Measurements from ENCODE around the gene ZDHHC6. TPM values are rescaled to one million over a fixed set of nuclear protein-coding genes. Genes with fewer than 3 reads are reported as not detected.

Gene ZDHHC6
- total RNA-seq, 4 donors from 2014 or later: 15.1 to 31.1 (median 24.7) TPM

DNA sequence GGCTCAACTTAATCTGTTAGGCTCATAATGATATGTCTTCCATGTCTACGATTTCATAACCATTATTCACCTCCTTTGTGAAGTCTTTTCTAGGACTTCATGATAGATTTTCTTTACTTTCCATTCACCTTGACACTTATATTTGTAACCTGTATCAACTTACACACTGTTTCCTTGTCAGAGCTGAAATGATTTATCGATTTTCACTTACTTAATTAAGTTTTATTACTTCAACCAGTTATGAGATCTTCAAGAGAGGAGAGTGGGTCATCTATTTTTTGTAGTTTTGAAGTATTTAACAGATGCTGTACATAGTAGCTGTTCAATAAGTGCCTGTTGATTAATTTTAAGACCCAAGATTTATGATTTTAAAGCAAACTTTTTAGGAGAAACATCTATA lies 37.7 kb upstream of the ZDHHC6 start:
- no peaks in the 10 kb centered on the region for H3K27me3 ChIP-seq
- no peak overlapping the region for H3K4me3 ChIP-seq
- H3K36me3 ChIP-seq: no peaks in the 10 kb centered on the region
- no peak for DNase-seq
- H3K4me1 ChIP-seq: no peaks in the 10 kb centered on the region
- no peaks in the 10 kb centered on the region for H3K9me3 ChIP-seq
- no peak overlapping the region for H3K27ac ChIP-seq
- WGBS, 2 donors: 77 to 96% methylated on average over 2 of the region's 2 CpGs
- intact Hi-C loops (cut with DNase I): no loop called here
- no peak for TF ChIP-seq POLR2A (IDR thresholded peaks at IDR 0.05)
- TF ChIP-seq, protein P1, sequence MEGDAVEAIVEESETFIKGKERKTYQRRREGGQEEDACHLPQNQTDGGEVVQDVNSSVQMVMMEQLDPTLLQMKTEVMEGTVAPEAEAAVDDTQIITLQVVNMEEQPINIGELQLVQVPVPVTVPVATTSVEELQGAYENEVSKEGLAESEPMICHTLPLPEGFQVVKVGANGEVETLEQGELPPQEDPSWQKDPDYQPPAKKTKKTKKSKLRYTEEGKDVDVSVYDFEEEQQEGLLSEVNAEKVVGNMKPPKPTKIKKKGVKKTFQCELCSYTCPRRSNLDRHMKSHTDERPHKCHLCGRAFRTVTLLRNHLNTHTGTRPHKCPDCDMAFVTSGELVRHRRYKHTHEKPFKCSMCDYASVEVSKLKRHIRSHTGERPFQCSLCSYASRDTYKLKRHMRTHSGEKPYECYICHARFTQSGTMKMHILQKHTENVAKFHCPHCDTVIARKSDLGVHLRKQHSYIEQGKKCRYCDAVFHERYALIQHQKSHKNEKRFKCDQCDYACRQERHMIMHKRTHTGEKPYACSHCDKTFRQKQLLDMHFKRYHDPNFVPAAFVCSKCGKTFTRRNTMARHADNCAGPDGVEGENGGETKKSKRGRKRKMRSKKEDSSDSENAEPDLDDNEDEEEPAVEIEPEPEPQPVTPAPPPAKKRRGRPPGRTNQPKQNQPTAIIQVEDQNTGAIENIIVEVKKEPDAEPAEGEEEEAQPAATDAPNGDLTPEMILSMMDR (IDR thresholded peaks at IDR 0.05): no peak

DNA sequence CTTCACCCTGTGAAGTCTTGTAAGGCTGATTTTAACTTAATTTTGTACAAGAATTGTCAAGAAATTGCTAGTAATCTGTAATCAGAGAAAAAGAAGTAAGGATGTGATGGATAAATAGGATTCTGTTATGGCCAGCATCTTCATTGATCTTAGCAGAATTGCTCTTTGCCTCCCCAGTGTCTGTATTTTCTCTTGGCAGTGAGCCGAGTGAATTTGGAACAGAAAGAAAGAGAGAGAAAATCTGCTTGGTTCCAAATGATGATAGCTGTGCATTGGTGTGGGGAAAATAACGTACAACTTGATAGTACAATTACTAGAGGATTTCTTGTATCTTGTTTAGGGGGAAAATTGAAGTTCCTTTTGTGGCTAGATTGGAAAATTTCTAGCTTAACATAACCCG lies 34.9 kb upstream of the ZDHHC6 start:
- Histone ChIP-seq H3K27me3 (no peaks in the 10 kb centered on the region), H3K4me3 (no peak overlapping the region), H3K9me3 (no peaks in the 10 kb centered on the region), H3K27ac (no peak overlapping the region), H3K36me3 (no peaks in the 10 kb centered on the region), H3K4me1 (no peaks in the 10 kb centered on the region)
- TF ChIP-seq, protein P1 (IDR thresholded peaks at IDR 0.05): no peak
- no peak for TF ChIP-seq POLR2A (IDR thresholded peaks at IDR 0.05)
- 76 to 84% methylated on average over 3 of the region's 3 CpGs for WGBS, 2 donors
- intact Hi-C loops (cut with DNase I): no loop called here
- DNase-seq: no peak

DNA sequence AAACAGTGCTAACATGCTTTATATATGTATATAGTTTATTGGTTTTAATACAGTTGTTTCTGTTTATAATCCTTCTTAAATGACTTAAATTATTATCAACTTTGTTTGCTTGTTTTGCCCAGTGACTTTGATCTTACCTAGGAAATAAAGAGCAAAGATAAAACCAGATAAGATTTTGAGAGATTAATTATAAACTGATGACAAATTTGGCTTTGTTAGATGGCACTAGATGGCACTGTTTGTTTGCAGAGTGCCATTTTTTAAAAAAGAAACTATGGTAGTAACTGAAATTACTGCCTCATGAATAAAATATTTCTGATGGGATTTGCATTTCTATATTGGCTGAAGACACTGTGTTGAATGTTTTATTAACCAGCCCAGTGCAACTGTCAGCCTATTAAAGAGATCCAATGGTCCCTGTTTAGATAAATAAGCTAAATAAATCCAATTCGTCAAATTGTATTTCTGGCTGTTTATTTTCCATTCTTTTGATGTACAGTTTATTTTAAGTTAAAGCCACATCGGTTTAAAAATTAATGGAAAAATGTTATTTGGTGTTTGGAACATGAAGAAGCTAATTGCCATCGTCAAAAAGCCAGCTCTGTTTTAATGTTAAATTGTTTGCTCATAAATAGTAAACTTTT lies 29.0 kb upstream of the ZDHHC6 start:
- Histone ChIP-seq H3K36me3 (peaks cover 0 to 8% (median 0%) of the 10 kb centered on the region in 3 donors), H3K4me1 (no peaks in the 10 kb centered on the region), H3K9me3 (no peaks in the 10 kb centered on the region), H3K27me3 (no peaks in the 10 kb centered on the region), H3K4me3 (no peak overlapping the region), H3K27ac (no peak overlapping the region)
- TF ChIP-seq, protein P1 (IDR thresholded peaks at IDR 0.05): peak in 3 of 6 experiments; percentile 25 to 50 (median 28)
- TF ChIP-seq POLR2A (IDR thresholded peaks at IDR 0.05): no peak
- no peak for DNase-seq
- intact Hi-C loops (cut with DNase I): no loop called here
- WGBS, 2 donors: 59 to 72% methylated on average over 3 of the region's 3 CpGs

DNA sequence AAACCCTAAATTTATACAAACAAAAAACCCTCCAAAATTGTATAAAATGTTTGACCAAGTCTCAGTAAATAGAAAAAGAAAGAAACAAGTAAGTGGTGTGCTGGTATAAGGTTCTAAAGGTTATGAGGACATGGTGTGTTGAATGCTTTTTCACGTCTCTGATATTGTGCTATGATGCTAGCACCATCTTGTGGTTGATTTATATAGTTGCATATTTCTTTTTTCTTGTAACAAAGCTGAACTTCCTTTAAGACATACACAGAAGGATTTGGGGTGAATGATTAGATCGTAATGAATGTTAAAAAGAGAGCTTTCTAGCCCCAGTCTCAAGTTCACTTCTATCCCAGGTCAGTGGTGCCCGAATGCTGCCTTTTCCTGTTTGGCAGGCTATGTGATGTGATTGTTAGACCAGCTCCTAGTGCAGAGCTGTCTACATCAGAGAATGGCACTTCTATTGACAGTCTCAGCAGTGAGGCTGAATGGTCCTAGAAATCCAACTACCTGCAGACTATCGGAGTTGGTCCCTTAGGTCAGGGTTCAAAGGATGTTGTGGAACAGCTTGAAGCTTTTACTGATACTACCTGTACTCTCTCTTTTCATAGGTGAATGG lies 25.3 kb upstream of the ZDHHC6 start:
- no peak for DNase-seq
- TF ChIP-seq POLR2A (IDR thresholded peaks at IDR 0.05): no peak
- TF ChIP-seq, protein P1 (IDR thresholded peaks at IDR 0.05): peak in 5 of 6 experiments; percentile 43 to 67 (median 55)

DNA sequence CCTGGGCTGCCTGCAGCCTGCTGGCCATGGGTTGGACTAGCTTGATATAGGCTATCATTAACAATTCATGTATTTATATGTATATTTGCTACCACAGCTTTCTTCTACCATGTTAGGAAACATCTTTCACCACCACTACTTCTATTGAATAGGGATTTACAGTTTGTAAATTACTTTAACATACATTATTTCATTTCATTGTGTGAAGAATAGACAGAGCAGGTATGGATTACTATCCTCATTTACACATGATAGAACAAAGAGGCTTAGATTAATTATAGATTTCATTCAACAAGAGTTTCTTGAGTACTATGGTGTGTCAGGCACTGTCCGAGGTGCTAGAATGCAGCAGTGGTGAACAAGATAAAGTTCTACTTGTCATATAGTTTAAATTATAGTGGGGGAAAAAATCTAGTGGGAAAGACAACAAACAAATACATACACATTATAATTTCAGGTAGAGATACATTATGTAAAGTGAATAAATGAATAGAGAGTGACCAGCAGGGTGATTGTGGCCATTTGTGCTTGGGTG lies 20.9 kb upstream of the ZDHHC6 start:
- Histone ChIP-seq H3K9me3 (no peaks in the 10 kb centered on the region), H3K27me3 (no peaks in the 10 kb centered on the region), H3K4me1 (no peaks in the 10 kb centered on the region), H3K36me3 (peaks cover 0 to 65% (median 4%) of the 10 kb centered on the region in 3 donors), H3K4me3 (no peak overlapping the region), H3K27ac (no peak overlapping the region)
- 87 to 94% methylated on average over 1 of the region's 1 CpG for WGBS, 2 donors
- DNase-seq: no peak
- intact Hi-C loops (cut with DNase I): no loop called here
- TF ChIP-seq, protein P1 (IDR thresholded peaks at IDR 0.05): no peak
- TF ChIP-seq POLR2A (IDR thresholded peaks at IDR 0.05): no peak

More for the DNA sequence above, 25.3 kb upstream of the ZDHHC6 start:
- intact Hi-C loops (cut with DNase I): no loop called here
- Histone ChIP-seq H3K27me3 (no peaks in the 10 kb centered on the region), H3K4me3 (no peak overlapping the region), H3K27ac (no peak overlapping the region), H3K4me1 (no peaks in the 10 kb centered on the region), H3K36me3 (peaks cover 0 to 43% (median 0%) of the 10 kb centered on the region in 3 donors), H3K9me3 (no peaks in the 10 kb centered on the region)
- WGBS, 2 donors: 16 to 27% methylated on average over 4 of the region's 4 CpGs
